Stimulated activated naive CD4-positive, alpha-beta T cell (primary cell): Measurements from ENCODE around the gene SELENOS.

ENCODE experiments used
- DNase-seq, 6 experiments: peaks; one replicate each; lab custom pipeline; 2025; lab: John Stamatoyannopoulos, UW

The SELENOS gene

DNA sequence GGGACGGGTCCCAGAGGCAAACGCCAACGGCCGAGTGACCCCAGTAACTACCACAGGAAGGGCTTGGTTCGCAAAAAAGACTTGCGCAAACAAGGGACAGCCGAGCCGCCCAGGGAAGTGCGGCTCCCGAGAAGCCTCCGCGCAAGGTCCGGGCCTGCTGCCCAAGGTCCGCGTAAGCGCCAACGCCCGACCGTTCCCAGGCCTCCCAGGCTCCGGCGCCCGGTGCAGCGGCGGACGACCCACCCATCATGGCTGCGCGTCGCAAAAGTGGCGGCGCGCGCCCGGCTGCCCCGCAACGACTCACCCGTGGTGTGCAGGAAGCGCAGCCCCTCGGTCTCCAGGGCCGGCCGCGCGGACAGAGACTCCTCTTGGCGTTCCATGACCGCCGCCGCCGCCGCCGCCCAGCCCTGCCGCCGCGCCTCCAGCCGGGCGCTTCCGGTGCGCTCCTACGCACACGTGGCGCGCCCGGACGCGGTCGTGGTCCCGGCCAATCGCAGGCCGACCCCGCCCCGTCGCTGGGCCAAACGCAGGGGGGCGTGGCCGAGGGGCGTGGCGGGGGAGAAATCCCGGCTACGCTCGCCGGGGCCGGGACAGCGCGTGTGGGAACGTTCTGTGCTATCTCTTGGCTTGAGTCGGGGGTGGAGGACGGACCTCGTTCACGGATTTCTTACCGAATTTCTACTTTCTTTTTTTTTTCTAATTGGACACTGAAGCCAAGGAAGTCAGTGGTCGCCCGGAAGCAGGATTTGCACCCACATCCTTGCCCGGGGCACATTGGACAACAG is at the start of gene SELENOS:
Gene SELENOS (minus strand): TSS at position 448 of the 785 bp plus-strand sequence. CDS start 68 bp downstream, at position 380.
- peak; percentile 55 to 83 (median 80) for DNase-seq

- DNase-seq, result no peak
Measured at GRCh38 chr15:101326462-101327146, 49.3 kb upstream of the SELENOS start.

GRCh38 chr15:101326026-101326315 is 48.7 kb upstream of the SELENOS start:
- DNase-seq, result no peak

DNA sequence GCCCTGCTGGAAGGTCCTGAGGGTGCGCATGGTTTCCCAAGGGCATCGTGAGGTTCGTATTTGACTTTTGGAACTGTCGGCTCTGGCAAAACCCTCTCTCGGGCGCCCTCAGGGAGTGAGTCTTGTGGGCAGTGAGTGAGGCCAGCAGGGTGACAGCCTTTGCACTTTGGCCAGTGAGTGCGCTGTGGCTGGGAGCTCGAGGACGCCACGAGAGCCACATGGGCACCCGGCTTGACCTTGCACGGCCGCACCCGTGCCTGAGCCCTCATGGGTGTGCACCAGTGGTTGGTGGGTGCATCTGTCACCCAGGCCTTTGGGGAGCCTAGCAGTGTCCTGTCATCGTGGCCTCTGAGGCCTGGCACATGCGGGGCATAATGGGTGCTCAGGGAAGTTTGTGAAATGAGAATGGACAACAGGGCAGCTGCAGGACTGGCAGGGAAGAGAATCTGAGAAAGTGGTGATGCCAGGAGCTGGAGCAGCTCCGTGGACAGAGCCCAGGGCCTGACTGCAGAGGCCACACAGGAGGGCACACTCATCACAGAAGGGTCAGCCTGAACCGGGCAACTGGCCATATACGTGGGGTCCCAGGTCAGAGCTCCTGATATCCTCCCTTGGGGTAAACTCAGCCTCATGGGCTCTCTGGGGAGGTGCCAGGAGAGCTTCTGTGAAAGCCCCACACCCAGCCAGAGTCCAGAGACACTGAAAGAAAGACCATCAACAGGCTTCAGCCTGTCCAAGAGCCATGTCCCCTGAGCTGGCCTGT is 48.2 kb upstream of the SELENOS start:
- no peak for DNase-seq

- DNase-seq, result no peak
Measured at GRCh38 chr15:101324524-101325177, 47.4 kb upstream of the SELENOS start.

GRCh38 chr15:101323793-101324523 is 46.7 kb upstream of the SELENOS start:
- DNase-seq, result no peak

DNA sequence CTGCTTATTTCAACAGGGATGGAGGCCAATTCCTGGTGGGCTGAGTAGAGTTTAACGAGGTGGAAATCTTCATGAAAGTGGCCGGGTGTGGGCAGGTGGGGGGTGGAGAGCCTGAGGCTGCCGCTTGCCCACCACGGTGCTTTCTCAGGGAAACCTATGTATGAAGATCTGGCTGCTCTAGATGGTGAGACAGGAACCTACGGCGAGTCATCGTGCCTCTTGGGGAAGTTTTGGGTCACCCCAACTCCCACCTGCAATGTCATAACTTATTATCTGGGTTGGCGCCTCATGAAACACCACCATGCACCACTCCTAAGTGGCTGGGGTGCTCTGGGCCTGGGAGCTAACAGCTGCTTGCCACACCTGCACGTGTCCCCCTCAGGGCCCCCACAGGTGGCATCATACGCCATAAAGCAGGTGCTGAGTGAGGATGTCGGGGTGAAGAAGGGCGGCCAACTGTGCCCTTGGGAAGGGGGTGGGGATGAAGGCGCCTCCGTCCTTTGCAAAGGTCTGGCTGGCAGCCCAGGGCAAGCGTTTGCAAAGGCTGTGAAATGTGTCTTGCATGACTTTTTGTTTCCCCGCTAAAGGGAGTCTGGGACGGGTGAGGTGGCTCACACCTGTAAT is 45.7 kb upstream of the SELENOS start:
- no peak for DNase-seq

GRCh38 chr15:101322016-101322695 is 44.9 kb upstream of the SELENOS start:
- DNase-seq, result no peak

GRCh38 chr15:101320501-101321052 is 43.3 kb upstream of the SELENOS start:
- peak; percentile 8 to 74 (median 54) for DNase-seq

DNA sequence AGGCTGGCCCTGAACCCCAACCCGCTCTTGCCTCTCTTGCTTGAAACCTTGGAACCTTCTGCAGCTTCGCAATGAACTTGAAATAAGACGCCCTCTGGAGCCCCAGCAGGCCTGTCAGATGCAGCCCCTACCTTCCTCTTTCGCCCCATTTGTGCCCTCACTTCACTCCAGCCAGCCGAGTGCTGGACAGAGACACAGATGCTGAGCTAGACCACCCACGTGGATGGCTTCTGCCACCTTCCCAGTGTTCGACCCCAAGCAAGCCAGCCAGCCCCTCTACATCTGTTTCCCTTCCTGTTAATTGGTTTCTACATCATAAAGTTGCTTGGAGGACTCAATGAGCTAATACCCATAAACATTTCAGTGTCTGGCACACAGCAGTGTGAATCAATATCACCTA is 41.6 kb upstream of the SELENOS start:
- no peak for DNase-seq

GRCh38 chr15:101318147-101318819 is 41.0 kb upstream of the SELENOS start:
- DNase-seq, result no peak

DNA sequence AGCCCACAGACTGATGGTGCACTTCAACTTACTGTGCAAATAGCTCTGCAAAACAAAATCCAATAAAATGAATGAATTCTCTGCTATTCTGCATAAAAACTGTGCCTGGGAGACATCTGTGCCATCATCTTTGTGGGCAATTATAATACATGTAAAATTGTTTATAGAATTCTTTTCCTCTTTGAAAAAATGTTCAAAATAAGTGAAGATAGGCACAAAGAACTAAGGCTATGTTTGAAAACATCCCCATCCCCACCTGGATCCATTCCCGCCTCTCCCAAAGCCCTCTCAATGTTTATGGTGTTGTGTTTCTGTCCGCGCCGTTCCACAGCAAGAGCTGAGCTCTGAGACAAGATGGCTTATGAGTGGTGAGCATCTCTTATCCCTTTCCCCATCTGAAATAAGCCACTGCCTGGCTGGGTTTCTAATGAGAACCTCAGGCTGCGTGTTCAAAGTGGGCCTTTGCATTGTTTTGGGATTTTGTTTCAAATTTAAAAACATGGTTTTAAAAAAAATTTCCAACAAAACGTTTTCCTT is 40.1 kb upstream of the SELENOS start:
- DNase-seq, result no peak

- DNase-seq, result no peak
Measured at GRCh38 chr15:101316529-101316928, 39.2 kb upstream of the SELENOS start.

GRCh38 chr15:101315736-101316135 is 38.5 kb upstream of the SELENOS start:
- DNase-seq, result no peak

GRCh38 chr15:101314336-101315125 is 37.2 kb upstream of the SELENOS start:
- no peak for DNase-seq

GRCh38 chr15:101313041-101313761 is 35.9 kb upstream of the SELENOS start:
- no peak for DNase-seq

GRCh38 chr15:101310508-101310907 is 33.2 kb upstream of the SELENOS start:
- no peak for DNase-seq

- no peak for DNase-seq
Measured at GRCh38 chr15:101310161-101310480, 32.8 kb upstream of the SELENOS start.
